Measurements from ENCODE around the gene IFNA10.

DNA sequence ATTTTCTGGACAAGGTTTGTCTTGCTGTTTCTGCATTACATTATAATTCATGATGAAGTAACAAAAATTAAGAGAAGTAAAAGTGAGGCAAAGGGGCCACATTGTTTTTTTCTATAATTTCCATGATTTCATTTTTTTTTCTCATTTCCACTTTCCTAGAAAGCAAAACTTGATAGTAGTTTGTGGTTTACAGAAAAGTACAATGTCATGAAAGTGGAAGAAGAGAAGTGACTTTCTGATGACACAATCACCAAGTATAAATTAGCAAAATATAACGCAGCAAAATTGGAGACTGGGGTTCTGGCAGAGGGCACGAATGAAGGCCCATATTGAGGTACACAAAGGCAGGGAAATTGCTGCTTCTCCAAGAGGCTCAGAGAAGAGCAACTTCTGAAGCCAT, 37.9 kb upstream of the IFNA10 start:
- TF ChIP-seq CTCF (IDR thresholded peaks at IDR 0.05) (no peak), EP300 (IDR thresholded peaks at IDR 0.05) (no peak), POLR2A (IDR thresholded peaks at IDR 0.05) (no peak)
